ENCODE data around the gene RPS6KA2.
"Not testable (repeated sequence)": the region's sequence is repeated elsewhere in the genome, so short reads cannot be mapped to it uniquely, and the experiment has no call there.

The RPS6KA2 gene

GRCh38 chr6:166540631-166541331 is 86.3 kb downstream of the RPS6KA2 start:
- no peak overlapping the region for H3K27ac ChIP-seq
- no peak for TF ChIP-seq CTCF (IDR thresholded peaks at IDR 0.05; ENCODE audit: low read depth, low read length)

GRCh38 chr6:166539543-166539942 is 87.5 kb downstream of the RPS6KA2 start:
- H3K27me3 ChIP-seq (ENCODE audit: insufficient read depth, low read depth, severe bottlenecking): no peaks in the 10 kb centered on the region
- no peak for DNase-seq
- no peak overlapping the region for H3K27ac ChIP-seq
- H3K9me3 ChIP-seq (ENCODE audit: severe bottlenecking): no peaks in the 10 kb centered on the region
- TF ChIP-seq CTCF (IDR thresholded peaks at IDR 0.05; ENCODE audit: low read depth, low read length): no peak
- no peaks in the 10 kb centered on the region; the same call in 1 of the 2 replicates for H3K36me3 ChIP-seq
- H3K4me3 ChIP-seq (ENCODE audit: low read depth, low read length): no peak overlapping the region

More at GRCh38 chr6:166540631-166541331, 86.3 kb downstream of the RPS6KA2 start:
- Histone ChIP-seq H3K27me3 (ENCODE audit: insufficient read depth, low read depth, severe bottlenecking) (no peaks in the 10 kb centered on the region), H3K9me3 (ENCODE audit: severe bottlenecking) (no peaks in the 10 kb centered on the region), H3K4me3 (ENCODE audit: low read depth, low read length) (no peak overlapping the region), H3K36me3 (no peaks in the 10 kb centered on the region; the same call in 1 of the 2 replicates)
- no peak for DNase-seq

GRCh38 chr6:166539011-166539385 is 88.1 kb downstream of the RPS6KA2 start:
- H3K36me3 ChIP-seq; H3K27ac ChIP-seq; H3K9me3 ChIP-seq (ENCODE audit: severe bottlenecking); H3K27me3 ChIP-seq (ENCODE audit: insufficient read depth, low read depth, severe bottlenecking); DNase-seq; H3K4me3 ChIP-seq (ENCODE audit: low read depth, low read length): not testable (repeated sequence)

GRCh38 chr6:166538297-166539010 is 88.6 kb downstream of the RPS6KA2 start:
- H3K27ac ChIP-seq: no peak overlapping the region
- no peak for DNase-seq
- H3K27me3 ChIP-seq (ENCODE audit: insufficient read depth, low read depth, severe bottlenecking): no peaks in the 10 kb centered on the region
- H3K36me3 ChIP-seq: no peaks in the 10 kb centered on the region; the same call in 1 of the 2 replicates
- H3K4me3 ChIP-seq (ENCODE audit: low read depth, low read length): no peak overlapping the region
- no peaks in the 10 kb centered on the region for H3K9me3 ChIP-seq (ENCODE audit: severe bottlenecking)
- no peak for TF ChIP-seq CTCF (IDR thresholded peaks at IDR 0.05; ENCODE audit: low read depth, low read length)

GRCh38 chr6:166534658-166535406 is 92.2 kb downstream of the RPS6KA2 start:
- Histone ChIP-seq H3K27me3 (ENCODE audit: insufficient read depth, low read depth, severe bottlenecking) (no peaks in the 10 kb centered on the region), H3K27ac (no peak overlapping the region)
- TF ChIP-seq CTCF (IDR thresholded peaks at IDR 0.05; ENCODE audit: low read depth, low read length): no peak

More at GRCh38 chr6:166534658-166535406, 92.2 kb downstream of the RPS6KA2 start:
- Histone ChIP-seq H3K4me3 (ENCODE audit: low read depth, low read length) (no peak overlapping the region), H3K36me3 (no peaks in the 10 kb centered on the region; the same call in 1 of the 2 replicates), H3K9me3 (ENCODE audit: severe bottlenecking) (no peaks in the 10 kb centered on the region)
- no peak for DNase-seq
